IPS-20b (cell line): ENCODE data around the gene ARPC2.
A peak's percentile ranks its signal among the peaks of the same experiment; 100 is the strongest.
"Not testable (repeated sequence)": the region's sequence is repeated elsewhere in the genome, so short reads cannot be mapped to it uniquely, and the experiment has no call there.

Experiments used
- H3K27ac ChIP-seq: one replicate; pipeline ENCODE4 v1.5.1; 2013; ENCODE audit warnings: low read length
- H3K27me3 ChIP-seq: 2 replicates; pipeline ENCODE4 v1.6.1; 2013; ENCODE audit warnings: mild to moderate bottlenecking, low read length, inconsistent platforms; ENCODE audit not compliant: insufficient read depth
- H3K36me3 ChIP-seq: 2 replicates; pipeline ENCODE4 v1.6.1; 2013; ENCODE audit warnings: low read depth, mild to moderate bottlenecking, inconsistent platforms, low read length, moderate library complexity; ENCODE audit not compliant: insufficient read depth
- H3K4me1 ChIP-seq: 2 replicates; pipeline ENCODE4 v1.6.1; 2013; ENCODE audit warnings: mild to moderate bottlenecking, control low read depth, inconsistent platforms, low read length, moderate library complexity; ENCODE audit not compliant: insufficient read depth
- H3K4me3 ChIP-seq: 2 replicates; pipeline ENCODE4 v1.5.1; 2013; ENCODE audit warnings: mild to moderate bottlenecking, low read length, inconsistent platforms
- H3K9ac ChIP-seq: 2 replicates; pipeline ENCODE4 v1.6.1; 2013; ENCODE audit warnings: low read depth, mild to moderate bottlenecking, inconsistent platforms, low read length, moderate library complexity
- H3K9me3 ChIP-seq: 2 replicates; pipeline ENCODE4 v1.6.1; 2013; ENCODE audit warnings: mild to moderate bottlenecking, low read depth, low read length, inconsistent platforms; ENCODE audit not compliant: insufficient read depth

The ARPC2 gene

DNA sequence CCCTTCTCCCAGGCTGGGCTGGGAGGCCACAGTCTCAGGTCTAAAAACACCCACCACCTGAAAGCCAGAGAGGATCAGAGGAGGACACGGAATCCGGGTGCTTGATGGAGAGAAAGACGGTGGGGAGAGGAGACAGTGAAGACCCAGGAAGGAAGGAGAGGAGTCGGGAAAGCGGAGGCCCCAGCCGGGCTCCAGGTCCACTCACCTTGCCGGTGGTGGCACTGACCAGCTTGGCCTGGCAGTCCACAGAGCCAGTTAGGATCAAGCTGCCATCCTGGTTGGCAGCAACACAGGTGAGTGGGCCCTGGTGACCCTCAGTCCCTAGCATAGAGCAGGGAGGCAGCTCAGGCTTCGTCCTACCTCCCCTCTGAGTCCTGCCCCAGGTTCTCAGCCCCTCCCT, 48.6 kb downstream of the ARPC2 start:
- no peaks in the 10 kb centered on the region for H3K27me3 ChIP-seq
- H3K27ac ChIP-seq: no peak overlapping the region
- H3K4me1 ChIP-seq: peaks cover 13% of the 10 kb centered on the region
- H3K4me3 ChIP-seq: no peak overlapping the region
- H3K9ac ChIP-seq: no peak overlapping the region
- peaks cover 45% of the 10 kb centered on the region for H3K36me3 ChIP-seq
- no peaks in the 10 kb centered on the region for H3K9me3 ChIP-seq

DNA sequence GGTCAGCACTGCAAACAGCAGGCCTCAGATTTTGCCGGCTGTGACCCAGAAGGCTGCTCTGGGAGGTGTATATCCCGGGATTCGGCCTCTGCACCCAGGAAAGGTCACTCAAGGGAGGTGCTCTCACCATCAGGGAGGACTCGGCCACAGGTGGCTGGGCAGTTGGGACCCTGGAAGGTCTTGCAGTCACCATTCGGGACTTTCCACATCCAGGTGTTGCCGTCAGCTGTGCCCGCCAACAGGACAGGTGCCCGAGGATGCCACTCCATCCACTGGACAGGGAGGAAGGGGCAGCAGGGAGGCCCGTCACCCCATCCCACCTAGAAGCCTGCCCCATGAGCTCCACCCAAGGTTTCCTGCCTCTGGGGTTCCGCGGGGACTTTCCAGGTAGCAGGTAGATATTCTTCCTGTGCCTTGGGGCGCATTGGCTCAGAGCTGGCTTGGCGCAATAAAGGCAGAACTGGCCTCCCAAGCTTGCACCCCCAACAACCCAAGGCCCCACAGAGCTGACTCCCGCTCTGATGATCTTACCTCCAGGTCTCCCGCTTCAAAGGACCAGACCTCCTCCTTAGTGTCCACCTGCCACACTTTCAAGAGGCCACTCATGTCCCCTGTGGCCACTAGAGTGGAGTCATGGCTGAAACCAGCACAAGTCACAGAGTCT, 49.5 kb downstream of the ARPC2 start:
- Histone ChIP-seq H3K36me3 (peaks cover 45% of the 10 kb centered on the region), H3K27ac (no peak overlapping the region), H3K9me3 (no peaks in the 10 kb centered on the region), H3K4me3 (no peak overlapping the region), H3K9ac (no peak overlapping the region), H3K27me3 (no peaks in the 10 kb centered on the region), H3K4me1 (peaks cover 13% of the 10 kb centered on the region)

DNA sequence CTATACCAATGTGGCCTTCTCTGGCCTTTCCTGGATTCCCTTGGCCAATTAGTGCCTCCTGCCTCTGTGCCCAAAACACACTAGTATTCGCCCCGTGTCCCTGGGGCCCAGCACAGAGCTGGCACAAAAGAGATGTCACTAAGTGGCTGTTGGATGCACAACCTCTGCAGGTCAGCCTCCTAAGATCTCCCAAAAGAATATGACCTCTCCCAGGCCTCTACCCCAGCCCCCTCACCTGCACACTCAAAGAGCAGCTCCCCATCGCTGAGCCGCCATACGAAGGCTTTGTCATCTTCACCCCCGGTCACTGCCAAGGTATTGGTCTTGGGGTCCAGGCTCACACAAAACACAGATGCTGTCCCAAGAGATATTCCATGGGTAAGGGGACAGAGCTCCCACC, 50.3 kb downstream of the ARPC2 start:
- Histone ChIP-seq H3K27ac (no peak overlapping the region), H3K27me3 (no peaks in the 10 kb centered on the region), H3K36me3 (peaks cover 45% of the 10 kb centered on the region), H3K4me1 (peaks cover 10% of the 10 kb centered on the region), H3K9me3 (no peaks in the 10 kb centered on the region), H3K9ac (no peak overlapping the region), H3K4me3 (no peak overlapping the region)

DNA sequence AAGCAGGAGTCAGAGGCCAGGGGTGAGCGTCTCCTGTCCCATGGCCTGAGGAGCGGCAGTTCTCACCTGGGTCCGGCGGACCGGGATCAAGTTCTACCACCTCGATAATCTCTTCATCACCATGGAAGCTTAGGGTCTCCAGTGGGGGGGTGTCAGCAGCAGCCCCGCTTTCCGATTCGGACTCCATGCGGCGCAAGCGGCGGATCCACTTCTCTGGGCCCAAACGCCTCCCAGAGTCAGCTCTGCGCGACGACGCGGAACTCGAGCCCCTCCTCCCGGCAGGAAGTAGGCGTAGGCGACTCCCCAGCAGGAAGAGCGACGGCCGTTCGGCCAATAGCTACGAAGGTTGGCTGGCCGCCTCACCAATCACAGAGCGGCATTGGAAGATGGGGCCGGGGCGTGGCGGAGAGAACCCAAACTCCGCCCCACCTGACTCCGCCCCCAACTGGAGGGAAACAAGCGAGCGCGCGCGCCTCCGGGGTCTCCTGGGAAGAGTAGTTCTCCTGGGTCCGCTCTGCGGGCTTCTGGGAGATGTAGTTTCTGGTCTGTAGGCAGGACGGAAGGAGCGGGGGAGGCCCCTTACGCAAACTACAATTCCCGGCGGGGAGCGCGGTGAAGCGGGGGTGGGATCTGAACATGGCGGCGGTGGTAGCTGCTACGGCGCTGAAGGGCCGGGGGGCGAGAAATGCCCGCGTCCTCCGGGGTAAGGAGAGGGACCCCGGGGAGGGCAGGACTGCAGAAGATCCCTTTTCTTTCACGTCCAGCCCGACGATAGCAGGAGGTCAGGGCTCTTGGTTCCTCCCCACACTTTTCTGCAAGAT, 53.1 kb downstream of the ARPC2 start, which contains the start of the genes AAMP and PNKD:
TSS of gene AAMP (minus strand) at position 238 of the 821 bp plus-strand sequence. CDS start at position 187, 51 bp downstream.
TSS of gene PNKD (plus strand) at position 620 of the 821 bp plus-strand sequence. CDS start at position 637, 17 bp downstream.
- Histone ChIP-seq H3K9me3 (no peaks in the 10 kb centered on the region), H3K36me3 (peaks cover 43% of the 10 kb centered on the region), H3K9ac (peak within 1 kb of the TSS; percentile 91), H3K4me3 (peak within 1 kb of the TSS; percentile 98), H3K27me3 (no peaks in the 10 kb centered on the region), H3K27ac (peak within 1 kb of the TSS; percentile 52), H3K4me1 (peaks cover 10% of the 10 kb centered on the region)

DNA sequence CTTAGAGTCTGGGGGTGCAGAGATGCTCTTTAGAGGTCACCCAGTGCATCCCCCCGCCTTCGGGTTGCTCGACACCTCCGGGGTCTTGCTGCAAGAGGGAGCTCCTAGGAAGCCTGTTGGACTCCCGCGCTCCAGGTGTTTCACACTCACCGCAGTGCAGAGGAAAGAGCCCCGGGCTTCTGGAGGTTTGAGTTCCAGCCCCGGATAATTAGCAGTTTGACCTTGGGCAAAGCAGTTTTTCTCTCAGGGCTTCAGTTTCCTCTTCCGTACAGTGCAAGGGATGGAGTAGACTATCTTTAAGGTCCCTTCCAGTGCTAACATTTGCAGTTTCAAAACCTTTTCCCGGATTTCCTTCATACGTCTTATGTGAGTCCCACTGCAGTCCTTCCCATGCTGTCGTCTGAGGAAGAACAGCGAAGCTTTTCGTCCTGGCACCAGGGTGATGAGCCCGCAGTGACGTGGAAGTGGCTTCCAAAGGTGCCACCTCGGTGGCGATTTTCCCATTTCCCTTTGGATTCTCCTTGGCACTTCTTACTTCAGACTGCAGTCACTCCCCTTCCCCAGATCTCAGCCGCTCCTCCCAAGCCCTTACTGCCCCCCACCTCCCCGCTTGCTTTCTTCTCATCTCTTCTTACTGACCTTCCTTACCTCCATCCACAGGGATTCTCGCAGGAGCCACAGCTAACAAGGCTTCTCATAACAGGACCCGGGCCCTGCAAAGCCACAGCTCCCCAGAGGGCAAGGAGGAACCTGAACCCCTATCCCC, 53.9 kb downstream of the ARPC2 start:
- H3K36me3 ChIP-seq: peaks cover 43% of the 10 kb centered on the region
- peak overlapping the region; percentile 98 for H3K4me3 ChIP-seq
- no peak overlapping the region for H3K27ac ChIP-seq
- H3K4me1 ChIP-seq: peaks cover 10% of the 10 kb centered on the region
- peak overlapping the region; percentile 87 for H3K9ac ChIP-seq
- no peaks in the 10 kb centered on the region for H3K9me3 ChIP-seq
- H3K27me3 ChIP-seq: no peaks in the 10 kb centered on the region

DNA sequence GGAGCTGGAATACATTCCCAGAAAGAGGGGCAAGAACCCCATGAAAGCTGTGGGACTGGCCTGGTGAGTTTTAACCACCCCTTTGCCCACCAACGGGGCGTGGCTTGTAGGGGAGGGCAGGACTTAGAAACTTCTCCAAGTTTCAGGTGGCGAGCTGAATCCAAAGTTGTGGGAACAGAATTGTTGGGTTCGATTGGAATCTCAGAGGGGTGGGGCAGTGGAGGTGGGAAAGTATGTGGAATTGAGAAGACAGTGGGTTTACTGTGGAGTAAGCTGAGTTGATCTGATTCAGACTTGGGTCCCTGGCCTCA, 54.5 kb downstream of the ARPC2 start:
- H3K4me3 ChIP-seq: peak overlapping the region; percentile 98
- H3K4me1 ChIP-seq: peaks cover 10% of the 10 kb centered on the region
- H3K27ac ChIP-seq: no peak overlapping the region
- H3K9me3 ChIP-seq: no peaks in the 10 kb centered on the region
- H3K27me3 ChIP-seq: no peaks in the 10 kb centered on the region
- H3K9ac ChIP-seq: no peak overlapping the region
- peaks cover 41% of the 10 kb centered on the region for H3K36me3 ChIP-seq

DNA sequence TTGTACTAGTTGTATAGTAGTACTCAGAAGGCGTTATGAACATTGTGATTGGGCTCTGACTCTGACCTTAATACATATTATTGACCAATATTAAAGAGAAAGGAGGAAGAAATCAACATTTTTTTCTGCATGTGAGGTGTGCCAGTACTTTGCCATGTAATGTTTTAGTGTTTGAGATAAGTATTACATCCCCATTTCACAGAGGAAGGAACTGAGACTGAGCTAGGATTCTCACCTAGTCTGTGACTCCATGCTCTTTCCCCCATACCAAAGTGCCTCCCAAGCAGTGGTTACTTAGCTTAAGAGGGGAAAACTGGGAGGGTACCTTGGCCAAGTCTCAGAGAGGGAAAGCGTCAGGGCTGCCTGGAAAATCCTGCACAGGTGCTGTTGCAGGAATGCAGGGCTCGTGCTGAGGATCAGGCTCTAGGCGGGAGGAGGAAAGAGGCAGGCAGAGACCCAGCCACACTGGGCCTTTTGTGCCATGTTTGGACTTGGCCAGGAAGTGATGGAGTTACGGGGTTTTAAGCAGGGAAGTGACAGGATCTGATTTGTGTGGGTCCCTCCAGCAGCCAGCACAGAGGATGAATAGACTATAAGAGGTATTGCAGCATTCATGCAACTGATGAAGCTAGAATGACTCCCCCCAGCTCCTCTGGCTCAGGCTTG, 55.0 kb downstream of the ARPC2 start:
- no peaks in the 10 kb centered on the region for H3K27me3 ChIP-seq
- H3K36me3 ChIP-seq: peaks cover 41% of the 10 kb centered on the region
- H3K4me1 ChIP-seq: peaks cover 10% of the 10 kb centered on the region
- H3K9ac ChIP-seq: no peak overlapping the region
- no peak overlapping the region for H3K27ac ChIP-seq
- no peak overlapping the region for H3K4me3 ChIP-seq
- H3K9me3 ChIP-seq: no peaks in the 10 kb centered on the region

DNA sequence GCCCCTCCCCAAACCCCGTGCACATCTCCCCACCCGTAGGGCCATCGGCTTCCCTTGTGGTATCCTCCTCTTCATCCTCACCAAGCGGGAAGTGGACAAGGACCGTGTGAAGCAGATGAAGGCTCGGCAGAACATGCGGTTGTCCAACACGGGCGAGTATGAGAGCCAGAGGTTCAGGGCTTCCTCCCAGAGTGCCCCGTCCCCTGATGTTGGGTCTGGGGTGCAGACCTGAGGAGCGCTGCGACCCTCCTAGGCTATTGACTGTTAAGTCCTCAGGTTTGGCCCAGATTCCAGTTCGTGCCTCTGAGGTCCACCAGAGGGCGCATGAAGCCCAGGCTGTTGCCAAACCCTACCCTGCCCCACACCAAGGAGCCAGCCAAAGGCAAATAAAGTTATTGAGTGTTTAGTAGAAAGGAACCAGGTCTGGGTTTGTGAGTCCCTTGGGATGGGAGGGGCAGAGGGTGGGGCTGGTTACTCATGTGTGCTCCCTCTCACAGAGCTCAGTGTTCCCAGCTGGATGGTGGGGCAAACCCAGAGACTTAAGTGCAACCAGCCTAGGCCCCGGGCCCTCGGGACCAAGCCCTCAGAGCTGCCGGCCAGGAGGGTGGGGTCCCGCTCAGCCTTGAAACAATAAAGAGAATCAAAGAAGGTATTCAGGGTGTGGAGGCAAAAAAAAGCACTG, 55.7 kb downstream of the ARPC2 start:
- H3K36me3 ChIP-seq: peaks cover 35% of the 10 kb centered on the region
- no peak overlapping the region for H3K27ac ChIP-seq
- no peak overlapping the region for H3K4me3 ChIP-seq
- no peaks in the 10 kb centered on the region for H3K27me3 ChIP-seq
- no peaks in the 10 kb centered on the region for H3K9me3 ChIP-seq
- H3K4me1 ChIP-seq: peaks cover 10% of the 10 kb centered on the region
- no peak overlapping the region for H3K9ac ChIP-seq

DNA sequence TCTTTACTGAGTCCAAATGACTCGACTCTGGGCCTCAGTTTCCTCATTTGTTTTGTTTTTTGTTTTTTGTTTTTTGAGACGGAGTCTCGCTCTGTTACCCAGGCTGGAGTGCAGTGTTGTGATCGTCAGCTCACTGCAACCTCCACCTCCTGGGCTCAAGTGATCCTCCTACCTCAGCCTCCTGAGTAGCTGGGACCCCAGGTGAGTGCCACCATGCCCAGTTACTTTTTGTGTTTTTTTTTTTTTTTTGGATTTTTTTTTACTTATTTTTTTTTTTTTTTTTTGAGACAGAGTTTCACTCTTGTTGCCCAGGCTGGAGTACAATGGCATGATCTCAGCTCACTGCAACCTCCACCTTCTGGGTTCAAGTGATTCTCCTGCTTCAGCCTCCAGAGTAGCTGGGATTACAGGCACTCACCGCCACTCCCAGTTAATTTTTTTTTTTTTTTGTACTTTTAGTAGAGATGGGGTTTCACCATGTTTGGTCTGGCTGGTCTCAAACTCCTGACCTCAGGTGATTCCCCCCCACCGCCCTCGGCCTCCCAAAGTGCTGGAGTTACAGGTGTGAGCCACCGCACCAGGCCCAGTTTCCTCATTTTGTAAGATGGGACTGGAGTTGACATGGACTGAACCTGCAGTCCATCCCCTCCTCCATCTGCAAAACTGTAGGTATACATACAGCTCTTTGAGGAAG, 56.4 kb downstream of the ARPC2 start:
- H3K27ac ChIP-seq, H3K4me3 ChIP-seq, H3K9me3 ChIP-seq, H3K27me3 ChIP-seq, H3K9ac ChIP-seq: not testable (repeated sequence)
- Histone ChIP-seq H3K4me1 (peaks cover 10% of the 10 kb centered on the region), H3K36me3 (peaks cover 38% of the 10 kb centered on the region)

DNA sequence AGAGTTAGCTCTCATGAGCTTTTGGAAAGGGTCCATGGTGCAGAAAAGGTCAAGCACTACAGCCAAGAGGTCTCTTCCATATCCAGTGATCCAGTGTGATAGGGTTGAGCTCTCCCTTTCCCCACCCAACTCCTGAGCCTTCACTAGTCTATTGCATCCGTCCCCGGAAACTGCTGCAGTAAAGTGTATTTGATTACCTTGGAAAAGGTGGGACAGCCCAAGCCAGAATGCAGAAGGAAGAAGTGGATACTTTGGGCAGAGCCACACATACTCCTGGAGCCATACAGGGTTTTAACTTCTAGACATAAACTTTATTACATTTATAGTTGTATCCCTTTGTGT, 56.9 kb downstream of the ARPC2 start:
- Histone ChIP-seq H3K36me3 (peaks cover 40% of the 10 kb centered on the region), H3K4me3 (no peak overlapping the region), H3K27me3 (no peaks in the 10 kb centered on the region), H3K9me3 (no peaks in the 10 kb centered on the region), H3K27ac (no peak overlapping the region), H3K4me1 (peaks cover 10% of the 10 kb centered on the region), H3K9ac (no peak overlapping the region)
